ENCODE measurements around the gene NEBL.

Gene NEBL

GRCh38 chr10:20885678-20886077, 11.4 kb downstream of the NEBL start (continued):
- TF ChIP-seq HOXC10 (CRISPR knock-in tag; IDR thresholded peaks at IDR 0.05) = no peak
- peak; percentile 100 for TF ChIP-seq SP7 (tag by site-specific recombination; IDR thresholded peaks at IDR 0.05)
- no peak for TF ChIP-seq ZNF513 (tag by site-specific recombination; IDR thresholded peaks at IDR 0.05)
- TF ChIP-seq ELK4 (IDR thresholded peaks at IDR 0.05; ENCODE audit: borderline replicate concordance, low read depth, low read length) = no peak

- Histone ChIP-seq H3K4me1 (ENCODE audit: control insufficient read depth, insufficient read depth, low read length) (peaks cover 16% of the 10 kb centered on the region), H3K9me3 (ENCODE audit: control insufficient read depth, insufficient read depth, low read depth, low read length) (no peaks in the 10 kb centered on the region), H3K36me3 (ENCODE audit: control insufficient read depth in 2 of 2, insufficient read depth in 1 of 2, low read length in 2 of 2) (no peaks in the 10 kb centered on the region), H3K27ac (ENCODE audit: extremely low read depth, low read depth, low read length) (no peak overlapping the region), H3K4me3 (ENCODE audit: low read depth, low read length) (no peak overlapping the region)
- POLR2A ChIA-PET = no interaction called here
- TF ChIP-seq ZSCAN30 (tag by site-specific recombination; IDR thresholded peaks at IDR 0.05) = no peak
- no peak for TF ChIP-seq ZNF639 (tag by site-specific recombination; IDR thresholded peaks at IDR 0.05)
- no peak for TF ChIP-seq KLF17 (tag by site-specific recombination; IDR thresholded peaks at IDR 0.05)
- no peak for TF ChIP-seq BCL6B (tag by site-specific recombination; IDR thresholded peaks at IDR 0.05)
- no peak for TF ChIP-seq ZBTB21 (tag by site-specific recombination; IDR thresholded peaks at IDR 0.05)
- no peak for TF ChIP-seq ZNF221 (tag by site-specific recombination; IDR thresholded peaks at IDR 0.05; ENCODE audit: borderline replicate concordance)
- TF ChIP-seq ZNF266 (tag by site-specific recombination; IDR thresholded peaks at IDR 0.05; ENCODE audit: low read depth) = no peak
- no peak for TF ChIP-seq ZNF211 (tag by site-specific recombination; IDR thresholded peaks at IDR 0.05; ENCODE audit: low read depth)
- no peak for TF ChIP-seq GLIS2 (tag by site-specific recombination; IDR thresholded peaks at IDR 0.05)
- no peak for TF ChIP-seq ZNF518A (tag by site-specific recombination; conservative IDR thresholded peaks at IDR 0.05; ENCODE audit: low read depth)
- no peak for TF ChIP-seq ZNF18 (tag by site-specific recombination; IDR thresholded peaks at IDR 0.05)
- CTCF ChIA-PET = interaction anchor here (0.6 kb wide), 1 partner anchor 194 kb away, joined by 3 read pairs; no protein-coding TSS in a partner anchor
These were observed 13.6 kb downstream of the NEBL start for GRCh38 chr10:20883552-20883951.

Data from HEK293 (cell line).